ENCODE data around the gene ASTN2.

DNA sequence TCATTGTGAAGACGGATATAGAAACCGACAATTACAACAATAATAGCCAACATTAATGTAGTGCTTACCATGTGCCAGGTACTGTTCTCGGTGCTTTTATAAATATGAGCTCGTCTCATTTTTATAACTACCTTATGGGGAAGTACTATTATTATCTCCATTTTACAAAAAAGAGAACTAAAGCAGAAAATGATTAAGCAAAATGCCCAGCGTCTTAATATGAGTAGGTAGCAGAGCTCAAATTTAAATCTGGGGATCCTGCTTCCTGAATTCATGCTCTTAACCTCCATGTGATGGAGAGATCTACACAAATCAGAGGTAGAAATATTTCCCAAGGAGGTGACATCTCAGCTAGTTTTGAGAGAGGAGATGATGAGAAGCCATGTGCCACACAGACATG is 470.9 kb downstream of the ASTN2 start:
- no peak for TF ChIP-seq POLR2A (IDR thresholded peaks at IDR 0.05)
- TF ChIP-seq, protein P1, sequence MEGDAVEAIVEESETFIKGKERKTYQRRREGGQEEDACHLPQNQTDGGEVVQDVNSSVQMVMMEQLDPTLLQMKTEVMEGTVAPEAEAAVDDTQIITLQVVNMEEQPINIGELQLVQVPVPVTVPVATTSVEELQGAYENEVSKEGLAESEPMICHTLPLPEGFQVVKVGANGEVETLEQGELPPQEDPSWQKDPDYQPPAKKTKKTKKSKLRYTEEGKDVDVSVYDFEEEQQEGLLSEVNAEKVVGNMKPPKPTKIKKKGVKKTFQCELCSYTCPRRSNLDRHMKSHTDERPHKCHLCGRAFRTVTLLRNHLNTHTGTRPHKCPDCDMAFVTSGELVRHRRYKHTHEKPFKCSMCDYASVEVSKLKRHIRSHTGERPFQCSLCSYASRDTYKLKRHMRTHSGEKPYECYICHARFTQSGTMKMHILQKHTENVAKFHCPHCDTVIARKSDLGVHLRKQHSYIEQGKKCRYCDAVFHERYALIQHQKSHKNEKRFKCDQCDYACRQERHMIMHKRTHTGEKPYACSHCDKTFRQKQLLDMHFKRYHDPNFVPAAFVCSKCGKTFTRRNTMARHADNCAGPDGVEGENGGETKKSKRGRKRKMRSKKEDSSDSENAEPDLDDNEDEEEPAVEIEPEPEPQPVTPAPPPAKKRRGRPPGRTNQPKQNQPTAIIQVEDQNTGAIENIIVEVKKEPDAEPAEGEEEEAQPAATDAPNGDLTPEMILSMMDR (IDR thresholded peaks at IDR 0.05), result no peak

Data from right lobe of liver (tissue), 4 donors.